ENCODE measurements around the gene BTK. TPM values are rescaled to one million over a fixed set of nuclear protein-coding genes. Genes with fewer than 3 reads are reported as not detected.

BTK gene
- total RNA-seq, 2 experiments from 2014 or later: not detected

DNA sequence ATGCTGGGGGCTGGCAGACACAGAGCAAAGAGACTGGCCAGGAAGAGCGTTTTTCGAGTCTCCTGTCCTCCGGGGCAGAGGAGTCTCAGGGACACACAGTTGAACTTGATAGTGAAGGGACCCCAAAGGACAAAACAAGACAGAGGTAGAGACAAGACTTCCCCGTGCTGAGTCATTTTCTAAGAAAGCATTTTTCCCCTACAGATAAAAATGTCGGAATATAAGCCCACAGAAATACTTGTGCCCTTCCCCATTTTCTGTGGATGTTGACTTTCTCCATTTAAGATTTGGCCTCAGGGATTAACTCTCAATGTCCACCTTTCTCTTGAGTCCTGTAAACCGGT lies 523 bp upstream of the BTK start:
- Mint-ChIP-seq H3K27ac (no peak overlapping the region), H3K4me3 (no peak overlapping the region), H3K9me3 (no peaks in the 10 kb centered on the region), H3K4me1 (peaks cover 4% of the 10 kb centered on the region), H3K27me3 (no peaks in the 10 kb centered on the region), H3K36me3 (ENCODE audit: low read depth) (peaks cover 7% of the 10 kb centered on the region)
- ChIA-PET POLR2A (no interaction called here), CTCF (no interaction called here)
- DNase-seq: no peak

DNA sequence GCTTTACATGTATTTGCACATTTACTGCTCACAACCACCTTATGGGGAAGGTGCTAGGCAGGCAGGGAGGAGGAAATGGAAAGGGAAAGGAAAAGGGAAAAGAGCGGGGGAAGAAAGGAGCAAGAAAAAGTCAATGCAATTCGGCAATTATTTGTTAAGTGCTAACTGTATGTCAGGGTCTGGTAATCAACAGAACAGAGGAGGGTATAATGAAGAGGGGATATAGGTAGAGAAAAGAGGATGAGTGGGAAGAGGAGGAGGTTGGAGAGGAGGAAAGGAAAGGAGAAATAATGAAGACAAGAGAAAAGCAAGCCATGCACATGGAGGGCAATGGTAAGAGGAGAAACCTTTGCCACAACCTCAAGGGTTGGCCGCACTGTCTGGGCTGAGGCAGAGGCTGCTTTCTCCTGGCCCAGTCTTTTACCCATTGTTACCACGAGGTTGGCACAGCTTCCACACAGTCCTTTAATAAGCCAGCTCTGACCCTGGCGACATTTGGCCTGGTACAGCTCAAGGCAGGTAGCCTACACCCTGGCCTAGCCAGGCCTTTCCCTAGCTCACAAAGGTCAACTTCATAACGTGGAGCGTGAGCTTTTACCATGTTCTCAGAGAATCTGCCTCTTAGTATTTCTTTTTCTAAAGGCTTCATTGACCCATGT lies 836 bp downstream of the BTK start:
- no peaks in the 10 kb centered on the region for H3K9me3 Mint-ChIP-seq
- no peaks in the 10 kb centered on the region for H3K4me1 Mint-ChIP-seq
- no peaks in the 10 kb centered on the region for H3K36me3 Mint-ChIP-seq (ENCODE audit: low read depth)
- no peak overlapping the region for H3K4me3 Mint-ChIP-seq
- CTCF ChIA-PET: no interaction called here
- DNase-seq: no peak
- no peak overlapping the region for H3K27ac Mint-ChIP-seq
- H3K27me3 Mint-ChIP-seq: no peaks in the 10 kb centered on the region
- POLR2A ChIA-PET: no interaction called here

DNA sequence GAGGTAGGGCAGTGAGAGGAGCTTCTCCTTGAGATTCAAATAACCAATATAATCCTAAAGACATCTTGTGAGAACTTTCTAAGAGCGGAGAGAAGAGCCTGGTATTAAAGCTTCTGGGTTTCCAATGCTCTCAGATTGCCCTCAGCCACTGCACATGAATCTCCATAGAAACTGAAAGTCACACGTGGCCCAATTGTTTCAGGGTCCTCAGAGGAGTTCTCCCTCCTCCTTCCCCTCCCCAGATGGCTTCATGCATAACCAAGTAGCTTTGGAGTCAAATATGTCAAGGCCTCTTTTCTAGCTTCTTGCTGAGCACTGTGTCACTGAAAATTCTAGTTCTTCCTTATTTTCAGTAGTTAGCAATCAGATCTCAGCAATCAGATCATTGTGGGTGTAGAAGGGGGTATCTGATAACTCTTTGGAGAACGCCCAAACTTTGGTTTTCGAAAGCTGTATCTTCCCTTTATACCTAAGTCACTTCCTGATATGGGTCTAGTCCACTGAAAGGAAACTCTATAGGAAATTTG lies 2.2 kb downstream of the BTK start:
- H3K27me3 Mint-ChIP-seq: no peaks in the 10 kb centered on the region
- no peak overlapping the region for H3K4me3 Mint-ChIP-seq
- no peak for DNase-seq
- CTCF ChIA-PET: interaction anchor here (0.6 to 0.9 kb wide), 2 partner anchors 9 to 45 kb away, joined by 3 read pairs; no protein-coding TSS in a partner anchor
- no peaks in the 10 kb centered on the region for H3K9me3 Mint-ChIP-seq
- H3K27ac Mint-ChIP-seq: no peak overlapping the region
- POLR2A ChIA-PET: no interaction called here
- H3K4me1 Mint-ChIP-seq: no peaks in the 10 kb centered on the region
- H3K36me3 Mint-ChIP-seq (ENCODE audit: low read depth): no peaks in the 10 kb centered on the region

DNA sequence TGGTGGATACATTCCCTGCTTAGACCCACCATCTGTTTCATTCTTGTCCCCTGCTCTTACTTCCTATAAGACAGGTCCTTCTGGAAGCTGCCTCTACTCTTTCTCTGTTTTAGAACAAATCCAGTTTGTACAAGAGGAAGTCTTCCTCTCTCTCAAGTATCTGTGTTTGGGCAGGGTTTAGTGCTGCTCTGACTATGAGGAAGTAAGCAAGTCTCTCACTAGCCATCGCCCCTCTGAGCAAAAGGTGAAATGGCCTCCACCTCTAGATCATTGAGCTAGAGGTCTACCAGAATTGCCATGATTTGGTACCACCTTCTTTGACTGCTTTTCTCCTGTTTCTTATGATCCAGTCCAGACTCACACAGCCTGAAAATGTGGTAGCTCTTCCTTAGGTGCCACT lies 8.4 kb downstream of the BTK start:
- POLR2A ChIA-PET: no interaction called here

DNA sequence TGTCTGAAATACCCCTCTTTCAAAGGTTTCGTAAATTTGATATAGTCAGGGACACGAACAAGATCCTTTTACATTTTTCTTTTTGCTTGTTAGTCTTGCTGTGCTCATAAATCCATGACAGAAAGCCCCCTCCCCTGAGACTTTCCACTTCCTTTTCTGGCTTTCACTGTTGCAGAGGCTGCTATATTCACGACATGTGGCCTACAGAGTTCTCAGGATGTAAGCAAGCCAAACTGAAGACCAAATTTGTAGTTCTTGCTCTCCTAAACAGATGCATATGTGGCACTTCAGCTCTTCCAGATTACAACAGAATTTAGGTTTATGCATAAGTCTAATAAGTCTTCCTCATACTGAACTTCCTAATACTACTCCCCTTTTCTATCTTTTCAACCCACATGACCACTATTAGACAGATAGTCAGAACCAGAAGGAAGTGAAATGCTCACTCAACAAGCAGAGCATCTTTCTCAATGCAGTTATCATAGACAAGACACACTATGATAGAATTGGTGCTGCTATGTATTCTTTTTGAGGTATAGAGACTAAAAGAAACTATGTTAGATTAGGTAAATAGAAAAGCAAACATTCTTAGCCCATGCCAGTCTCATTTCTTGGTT lies 15.0 kb downstream of the BTK start:
- CTCF ChIA-PET: no interaction called here
- DNase-seq: no peak
- H3K4me1 Mint-ChIP-seq: no peaks in the 10 kb centered on the region
- no peaks in the 10 kb centered on the region for H3K9me3 Mint-ChIP-seq
- H3K27me3 Mint-ChIP-seq: peaks cover 7% of the 10 kb centered on the region
- H3K4me3 Mint-ChIP-seq: no peak overlapping the region
- POLR2A ChIA-PET: no interaction called here
- H3K27ac Mint-ChIP-seq: no peak overlapping the region
- no peaks in the 10 kb centered on the region for H3K36me3 Mint-ChIP-seq (ENCODE audit: low read depth)

More for the DNA sequence above, 8.4 kb downstream of the BTK start:
- no peaks in the 10 kb centered on the region for H3K9me3 Mint-ChIP-seq
- H3K36me3 Mint-ChIP-seq (ENCODE audit: low read depth): no peaks in the 10 kb centered on the region
- H3K27ac Mint-ChIP-seq: no peak overlapping the region
- H3K27me3 Mint-ChIP-seq: peaks cover 5% of the 10 kb centered on the region
- no peak for DNase-seq
- CTCF ChIA-PET: interaction anchor here (1.5 kb wide), 1 partner anchor 22 kb away, joined by 5 read pairs; no protein-coding TSS in a partner anchor
- H3K4me3 Mint-ChIP-seq: no peak overlapping the region
- H3K4me1 Mint-ChIP-seq: no peaks in the 10 kb centered on the region

DNA sequence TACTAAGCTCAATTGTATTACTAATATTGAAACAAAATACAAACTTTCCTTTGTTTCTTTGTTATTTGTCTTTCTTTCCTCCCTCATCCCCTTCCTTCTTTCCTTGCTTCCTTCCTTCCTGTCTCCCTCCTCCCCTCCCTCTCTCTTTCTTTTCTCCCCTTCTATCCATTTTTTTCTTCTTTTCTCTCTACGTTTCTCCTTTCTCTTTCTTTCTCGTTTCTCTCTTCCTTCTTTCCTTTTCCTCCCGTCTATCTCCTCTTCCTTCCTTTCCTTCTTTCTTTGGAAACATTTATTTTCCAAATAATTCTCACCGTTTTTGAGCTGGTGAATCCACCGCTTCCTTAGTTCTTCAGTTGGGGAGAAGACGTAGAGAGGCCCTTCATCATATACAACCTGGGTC lies 16.3 kb downstream of the BTK start:
- Mint-ChIP-seq H3K4me3 (no peak overlapping the region), H3K4me1 (no peaks in the 10 kb centered on the region), H3K9me3 (no peaks in the 10 kb centered on the region), H3K36me3 (ENCODE audit: low read depth) (no peaks in the 10 kb centered on the region), H3K27me3 (peaks cover 7% of the 10 kb centered on the region), H3K27ac (no peak overlapping the region)
- POLR2A ChIA-PET: interaction anchor here (0.6 kb wide), 1 partner anchor 15 kb away, joined by 3 read pairs; no protein-coding TSS in a partner anchor
- DNase-seq: no peak
- CTCF ChIA-PET: no interaction called here

DNA sequence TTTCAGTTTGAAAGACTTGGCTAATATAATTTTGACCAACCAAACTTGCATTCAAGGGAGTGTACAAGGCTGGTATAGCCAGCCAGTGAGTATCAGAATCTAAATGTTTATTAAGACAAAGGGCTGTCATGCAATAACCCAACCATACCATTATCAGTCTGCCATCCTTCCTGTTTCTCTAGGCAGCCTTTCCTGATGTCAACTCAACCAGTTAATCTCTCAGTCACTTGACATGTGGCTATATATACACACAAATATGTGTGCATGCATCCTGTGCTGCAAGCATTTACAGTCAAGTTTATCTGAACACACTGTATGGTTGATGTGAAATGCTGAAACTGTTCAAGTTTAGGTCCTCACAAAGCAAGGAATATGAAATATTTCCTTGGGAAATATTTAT lies 17.2 kb downstream of the BTK start:
- CTCF ChIA-PET: no interaction called here
- Mint-ChIP-seq H3K27me3 (peaks cover 2% of the 10 kb centered on the region), H3K4me1 (no peaks in the 10 kb centered on the region), H3K4me3 (no peak overlapping the region), H3K9me3 (no peaks in the 10 kb centered on the region), H3K27ac (no peak overlapping the region), H3K36me3 (ENCODE audit: low read depth) (no peaks in the 10 kb centered on the region)
- POLR2A ChIA-PET: no interaction called here
- no peak for DNase-seq

DNA sequence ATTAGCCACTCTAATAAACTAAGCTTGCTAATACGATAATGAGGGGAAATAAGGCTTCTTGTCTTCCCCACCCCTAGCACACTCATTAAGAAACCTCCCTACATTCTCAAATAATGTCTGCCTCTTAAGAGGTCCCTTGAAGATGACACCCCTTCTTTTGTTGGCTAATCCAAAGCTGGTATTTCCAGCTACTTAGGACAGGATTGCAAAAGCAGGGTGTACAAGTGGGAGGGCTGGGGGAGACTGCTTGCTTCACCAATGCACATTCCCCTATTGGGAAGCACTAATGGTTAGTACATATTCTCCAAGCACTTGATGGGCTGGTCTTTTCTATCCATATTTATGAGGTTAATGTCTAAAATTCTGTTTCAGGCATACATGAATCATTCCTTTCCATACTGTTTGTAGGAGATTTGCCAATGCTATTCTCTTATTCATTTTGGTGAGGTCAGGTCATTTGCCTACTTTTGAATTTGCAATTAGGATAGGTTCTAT lies 20.6 kb downstream of the BTK start:
- Mint-ChIP-seq H3K27ac (no peak overlapping the region), H3K9me3 (no peaks in the 10 kb centered on the region), H3K36me3 (ENCODE audit: low read depth) (no peaks in the 10 kb centered on the region), H3K4me3 (no peak overlapping the region), H3K4me1 (no peaks in the 10 kb centered on the region), H3K27me3 (peaks cover 2% of the 10 kb centered on the region)
- ChIA-PET CTCF (interaction anchor here (0.6 kb wide), 1 partner anchor 1630 kb away, joined by 3 read pairs; no protein-coding TSS in a partner anchor), POLR2A (no interaction called here)
- DNase-seq: no peak

DNA sequence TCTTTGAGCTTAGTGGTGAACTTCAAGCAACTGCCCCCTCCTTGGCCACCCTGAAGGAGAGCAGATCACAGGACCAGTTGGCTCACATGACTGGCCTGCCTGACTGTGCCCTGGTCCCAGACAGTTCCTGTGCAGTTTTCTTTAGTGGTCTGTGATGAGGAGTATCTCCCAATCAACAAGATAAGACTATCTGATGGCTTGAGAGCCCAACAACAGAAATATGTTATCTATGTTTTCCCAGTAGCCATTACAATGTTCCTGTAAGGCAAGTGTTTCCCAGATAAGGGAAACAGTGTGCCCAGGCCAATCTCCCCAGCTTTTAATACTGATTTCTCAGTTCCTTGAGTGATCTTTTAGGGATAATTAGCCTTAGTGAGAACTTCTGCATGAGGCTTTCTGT lies 23.2 kb downstream of the BTK start:
- no peak overlapping the region for H3K27ac Mint-ChIP-seq
- H3K4me1 Mint-ChIP-seq: peaks cover 5% of the 10 kb centered on the region
- ChIA-PET CTCF (interaction anchor here (0.7 to 1.4 kb wide), 2 partner anchors 12 to 1831 kb away, joined by 3 read pairs; no protein-coding TSS in a partner anchor), POLR2A (no interaction called here)
- no peaks in the 10 kb centered on the region for H3K9me3 Mint-ChIP-seq
- peaks cover 2% of the 10 kb centered on the region for H3K27me3 Mint-ChIP-seq
- H3K4me3 Mint-ChIP-seq: no peak overlapping the region
- DNase-seq: no peak
- no peaks in the 10 kb centered on the region for H3K36me3 Mint-ChIP-seq (ENCODE audit: low read depth)

DNA sequence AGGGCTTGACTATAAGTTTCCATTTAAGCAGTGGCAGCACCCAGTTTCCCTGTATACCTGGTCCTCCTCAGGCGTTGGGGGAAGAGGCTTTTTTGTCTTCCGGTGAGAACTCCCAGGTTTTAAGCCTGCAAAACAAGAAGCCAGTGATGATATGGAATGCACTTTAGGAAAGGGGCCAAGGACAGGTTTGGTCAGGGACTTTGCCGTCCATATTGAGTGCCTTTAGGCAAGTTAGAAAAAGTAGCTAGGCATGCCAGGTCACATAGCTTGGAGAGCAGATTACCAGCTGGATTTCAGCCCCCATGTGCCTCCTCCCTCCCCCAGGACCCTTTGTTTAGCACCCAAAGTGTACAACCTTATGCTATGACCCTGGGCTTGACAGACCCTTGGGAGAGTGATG lies 23.9 kb downstream of the BTK start:
- ChIA-PET CTCF (interaction anchor here (1.4 kb wide), 1 partner anchor 13 kb away, joined by 3 read pairs; no protein-coding TSS in a partner anchor), POLR2A (no interaction called here)
- peaks cover 5% of the 10 kb centered on the region for H3K4me1 Mint-ChIP-seq
- no peak overlapping the region for H3K27ac Mint-ChIP-seq
- H3K36me3 Mint-ChIP-seq (ENCODE audit: low read depth): no peaks in the 10 kb centered on the region
- peaks cover 2% of the 10 kb centered on the region for H3K27me3 Mint-ChIP-seq
- no peak for DNase-seq
- H3K4me3 Mint-ChIP-seq: no peak overlapping the region
- no peaks in the 10 kb centered on the region for H3K9me3 Mint-ChIP-seq

DNA sequence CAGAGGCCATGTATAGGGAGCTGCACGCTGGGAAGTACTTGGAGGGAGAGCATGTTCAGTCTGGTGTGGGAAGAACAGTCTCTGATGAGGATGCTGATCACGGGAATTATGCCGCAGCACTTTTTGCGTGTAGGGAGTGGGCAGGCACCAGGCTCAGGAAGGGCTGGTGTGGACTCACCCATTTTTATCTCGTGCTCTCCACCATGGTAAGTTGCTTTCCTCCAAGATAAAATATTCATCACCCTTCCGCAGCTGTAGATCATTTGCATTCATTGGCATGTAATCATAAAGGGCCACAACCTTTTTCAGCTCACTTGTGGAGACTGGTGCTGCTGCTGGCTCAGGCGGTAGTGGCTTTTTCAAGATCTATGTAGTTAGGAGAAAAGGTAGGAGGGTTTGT lies 25.6 kb downstream of the BTK start:
- H3K4me1 Mint-ChIP-seq: peaks cover 5% of the 10 kb centered on the region
- no peak overlapping the region for H3K27ac Mint-ChIP-seq
- H3K36me3 Mint-ChIP-seq (ENCODE audit: low read depth): no peaks in the 10 kb centered on the region
- H3K4me3 Mint-ChIP-seq: no peak overlapping the region
- POLR2A ChIA-PET: no interaction called here
- no peaks in the 10 kb centered on the region for H3K9me3 Mint-ChIP-seq
- CTCF ChIA-PET: interaction anchor here (1.0 kb wide), 1 partner anchor 10 kb away, joined by 3 read pairs; no protein-coding TSS in a partner anchor
- H3K27me3 Mint-ChIP-seq: peaks cover 2% of the 10 kb centered on the region
- DNase-seq: no peak

DNA sequence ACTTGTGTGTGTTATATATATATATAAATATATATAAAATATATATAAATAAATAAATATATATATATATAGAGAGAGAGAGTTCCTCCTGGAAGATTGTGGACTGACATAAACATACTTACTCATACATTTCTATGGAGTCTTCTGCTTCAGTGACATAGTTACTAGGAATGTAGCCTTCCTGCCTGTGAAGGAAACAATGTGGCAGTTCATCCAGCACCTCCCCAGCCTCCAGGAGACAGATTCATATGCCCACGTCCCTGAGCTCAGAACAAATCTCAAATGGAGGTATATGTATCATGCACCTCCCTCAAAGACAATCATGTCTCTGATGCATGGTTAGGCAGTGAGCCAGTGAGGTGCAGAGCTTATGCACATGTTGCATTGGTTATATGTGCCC lies 26.0 kb downstream of the BTK start:
- CTCF ChIA-PET: interaction anchor here (1.0 kb wide), 1 partner anchor 9 kb away, joined by 3 read pairs; no protein-coding TSS in a partner anchor
- Mint-ChIP-seq H3K36me3 (ENCODE audit: low read depth) (no peaks in the 10 kb centered on the region), H3K27me3 (peaks cover 2% of the 10 kb centered on the region), H3K4me3 (no peak overlapping the region), H3K4me1 (peaks cover 5% of the 10 kb centered on the region), H3K9me3 (no peaks in the 10 kb centered on the region), H3K27ac (no peak overlapping the region)
- POLR2A ChIA-PET: no interaction called here
- DNase-seq: no peak

DNA sequence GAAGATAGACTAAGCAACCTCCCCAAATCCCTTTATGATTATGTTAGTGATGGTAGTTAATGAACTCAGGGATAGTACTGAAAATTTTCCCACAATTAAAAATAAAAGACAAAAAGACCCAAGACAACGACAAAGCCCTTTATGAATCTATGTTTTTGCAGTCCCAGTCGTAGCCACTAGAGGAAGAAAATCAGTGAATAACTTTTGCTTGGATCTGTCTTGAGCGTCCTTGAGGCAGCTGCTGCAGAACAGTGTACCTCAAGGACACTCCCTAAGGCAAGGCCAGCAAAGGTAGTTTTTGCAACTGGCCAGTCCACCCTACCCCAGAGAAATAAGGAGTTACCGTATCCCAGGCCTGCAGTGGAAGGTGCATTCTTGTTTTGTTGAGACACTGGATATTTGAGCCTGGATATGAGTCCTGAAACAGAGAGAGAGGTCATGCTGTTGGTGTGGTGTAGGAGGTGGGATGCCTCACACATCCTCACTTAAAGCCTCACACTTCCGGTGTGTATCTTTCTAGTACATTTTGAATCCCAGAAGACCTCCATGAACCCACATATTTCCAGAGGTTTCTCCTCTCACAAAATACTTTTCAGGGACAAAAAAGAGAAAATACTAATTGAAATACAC lies 28.7 kb downstream of the BTK start:
- Mint-ChIP-seq H3K4me3 (no peak overlapping the region), H3K27ac (no peak overlapping the region), H3K27me3 (peaks cover 2% of the 10 kb centered on the region), H3K4me1 (peaks cover 5% of the 10 kb centered on the region), H3K36me3 (ENCODE audit: low read depth) (no peaks in the 10 kb centered on the region), H3K9me3 (no peaks in the 10 kb centered on the region)
- CTCF ChIA-PET: interaction anchor here (0.6 to 1.1 kb wide), 2 partner anchors 18 to 512 kb away, joined by 4 to 5 read pairs; no protein-coding TSS in a partner anchor
- POLR2A ChIA-PET: no interaction called here
- no peak for DNase-seq
